Measurements from ENCODE around the gene SAMM50. TPM values are rescaled to one million over a fixed set of nuclear protein-coding genes. Genes with fewer than 3 reads are reported as not detected.
A peak's percentile ranks its signal among the peaks of the same experiment; 100 is the strongest.

The SAMM50 gene
- total and polyA plus RNA-seq, 2 experiments from 2014 or later: 56.8 to 92.0 TPM

- H3K4me1 ChIP-seq (ENCODE audit: low read depth): peaks cover 19% of the 10 kb centered on the region
- H3K27me3 ChIP-seq: no peaks in the 10 kb centered on the region
- no peak overlapping the region for H3K4me3 ChIP-seq
- no peak overlapping the region for H3K27ac ChIP-seq
- no peak for TF ChIP-seq CTCF (IDR thresholded peaks at IDR 0.05; ENCODE audit: low read depth, low read length)
- no peaks in the 10 kb centered on the region for H3K36me3 ChIP-seq
- no peaks in the 10 kb centered on the region for H3K9me3 ChIP-seq (ENCODE audit: low read depth)
- peak in 1 of 2 donors; percentile 62 for DNase-seq (ENCODE audit: low read depth in 1 of 2, low spot score in 1 of 2)
These were observed 71.6 kb downstream of the SAMM50 start for GRCh38 chr22:44026630-44027511.

- Histone ChIP-seq H3K36me3 (no peaks in the 10 kb centered on the region), H3K9me3 (ENCODE audit: low read depth) (no peaks in the 10 kb centered on the region), H3K4me3 (no peak overlapping the region), H3K27me3 (no peaks in the 10 kb centered on the region), H3K4me1 (ENCODE audit: low read depth) (peaks cover 19% of the 10 kb centered on the region), H3K27ac (no peak overlapping the region)
- no peak for DNase-seq (ENCODE audit: low read depth in 1 of 2, low spot score in 1 of 2)
- TF ChIP-seq CTCF (IDR thresholded peaks at IDR 0.05; ENCODE audit: low read depth, low read length): no peak
These were observed 72.8 kb downstream of the SAMM50 start for GRCh38 chr22:44028091-44028490.

GRCh38 chr22:44029069-44029468, 73.8 kb downstream of the SAMM50 start:
- TF ChIP-seq CTCF (IDR thresholded peaks at IDR 0.05; ENCODE audit: low read depth, low read length): no peak
- no peak overlapping the region for H3K4me3 ChIP-seq
- no peaks in the 10 kb centered on the region for H3K27me3 ChIP-seq
- H3K4me1 ChIP-seq (ENCODE audit: low read depth): peaks cover 24% of the 10 kb centered on the region
- no peak overlapping the region for H3K27ac ChIP-seq
- H3K36me3 ChIP-seq: no peaks in the 10 kb centered on the region
- no peaks in the 10 kb centered on the region for H3K9me3 ChIP-seq (ENCODE audit: low read depth)
- no peak for DNase-seq (ENCODE audit: low read depth in 1 of 2, low spot score in 1 of 2)

- no peak overlapping the region for H3K4me3 ChIP-seq
- no peak overlapping the region for H3K27ac ChIP-seq
- no peaks in the 10 kb centered on the region for H3K27me3 ChIP-seq
- H3K4me1 ChIP-seq (ENCODE audit: low read depth): peaks cover 24% of the 10 kb centered on the region
- H3K36me3 ChIP-seq: no peaks in the 10 kb centered on the region
- H3K9me3 ChIP-seq (ENCODE audit: low read depth): no peaks in the 10 kb centered on the region
- DNase-seq (ENCODE audit: low read depth in 1 of 2, low spot score in 1 of 2): no peak
- TF ChIP-seq CTCF (IDR thresholded peaks at IDR 0.05; ENCODE audit: low read depth, low read length): no peak
These were observed 74.9 kb downstream of the SAMM50 start for GRCh38 chr22:44030051-44030701.

- H3K4me1 ChIP-seq (ENCODE audit: low read depth): peaks cover 24% of the 10 kb centered on the region
- H3K36me3 ChIP-seq: no peaks in the 10 kb centered on the region
- H3K9me3 ChIP-seq (ENCODE audit: low read depth): no peaks in the 10 kb centered on the region
- H3K27ac ChIP-seq: no peak overlapping the region
- TF ChIP-seq CTCF (IDR thresholded peaks at IDR 0.05; ENCODE audit: low read depth, low read length): no peak
- no peak overlapping the region for H3K4me3 ChIP-seq
- H3K27me3 ChIP-seq: no peaks in the 10 kb centered on the region
- no peak for DNase-seq (ENCODE audit: low read depth in 1 of 2, low spot score in 1 of 2)
These were observed 75.5 kb downstream of the SAMM50 start for GRCh38 chr22:44030702-44031082.
